ENCODE results near the gene HDAC10. TPM values are rescaled to one million over a fixed set of nuclear protein-coding genes. Genes with fewer than 3 reads are reported as not detected.
"Not testable (repeated sequence)": the region's sequence is repeated elsewhere in the genome, so short reads cannot be mapped to it uniquely, and the experiment has no call there.

The HDAC10 gene
- total RNA-seq, 4 donors from 2014 or later = 36.4 to 60.7 (median 45.7) TPM

- TF ChIP-seq CTCF (IDR thresholded peaks at IDR 0.05) (no peak), POLR2A (IDR thresholded peaks at IDR 0.05) (no peak)
- DNase-seq (ENCODE audit: low spot score in 2 of 2) = peak in 1 of 2 donors; percentile 82
- intact Hi-C loops (cut with DNase I; ENCODE audit: low total_unique reads) = loop anchor here (10.0 kb wide), 1 partner anchor 52 kb away; no protein-coding TSS in a partner anchor
- WGBS, 2 donors = 47 to 57% methylated on average over 9 to 10 of the region's 10 CpGs
- H3K4me3 ChIP-seq (ENCODE audit: low read depth, poor library complexity, severe bottlenecking) = no peak overlapping the region
Observed at GRCh38 chr22:50206599-50206998, 44.5 kb downstream of the HDAC10 start.

- no peak for TF ChIP-seq POLR2A (IDR thresholded peaks at IDR 0.05)
- TF ChIP-seq CTCF (IDR thresholded peaks at IDR 0.05) = no peak
- intact Hi-C loops (cut with DNase I; ENCODE audit: low total_unique reads) = loop anchor here (10.0 kb wide), 1 partner anchor 51 kb away; no protein-coding TSS in a partner anchor
- peak in 1 of 2 donors; percentile 83 for DNase-seq (ENCODE audit: low spot score in 2 of 2)
- H3K4me3 ChIP-seq (ENCODE audit: low read depth, poor library complexity, severe bottlenecking) = no peak overlapping the region
- 89% methylated on average over 36 to 45 of the region's 45 CpGs for WGBS, 2 donors
Observed at GRCh38 chr22:50205781-50206569, 45.1 kb downstream of the HDAC10 start.

- H3K4me3 ChIP-seq (ENCODE audit: low read depth, poor library complexity, severe bottlenecking); DNase-seq (ENCODE audit: low spot score in 2 of 2): not testable (repeated sequence)
- intact Hi-C loops (cut with DNase I; ENCODE audit: low total_unique reads) = loop anchor here (10.0 kb wide), 1 partner anchor 50 kb away; no protein-coding TSS in a partner anchor
- 84 to 86% methylated on average over 9 of the region's 9 CpGs for WGBS, 2 donors
Observed at GRCh38 chr22:50204998-50205397, 46.1 kb downstream of the HDAC10 start.

GRCh38 chr22:50204571-50204970, 46.5 kb downstream of the HDAC10 start:
- H3K4me3 ChIP-seq (ENCODE audit: low read depth, poor library complexity, severe bottlenecking) = no peak overlapping the region
- intact Hi-C loops (cut with DNase I; ENCODE audit: low total_unique reads) = loop anchor here (10.0 kb wide), 1 partner anchor 50 kb away; no protein-coding TSS in a partner anchor
- DNase-seq (ENCODE audit: low spot score in 2 of 2) = no peak
- 89 to 91% methylated on average over 7 of the region's 7 CpGs for WGBS, 2 donors
- TF ChIP-seq POLR2A (IDR thresholded peaks at IDR 0.05) (no peak), CTCF (IDR thresholded peaks at IDR 0.05) (no peak)

- no peak for DNase-seq (ENCODE audit: low spot score in 2 of 2)
- H3K4me3 ChIP-seq (ENCODE audit: low read depth, poor library complexity, severe bottlenecking) = no peak overlapping the region
- intact Hi-C loops (cut with DNase I; ENCODE audit: low total_unique reads) = loop anchor here (10.0 kb wide), 1 partner anchor 48 kb away; no protein-coding TSS in a partner anchor
- TF ChIP-seq POLR2A (IDR thresholded peaks at IDR 0.05) = no peak
- TF ChIP-seq CTCF (IDR thresholded peaks at IDR 0.05) = no peak
- 96 to 98% methylated on average over 1 of the region's 1 CpG for WGBS, 2 donors
Observed at GRCh38 chr22:50203288-50203687, 47.8 kb downstream of the HDAC10 start.

- no peak for TF ChIP-seq POLR2A (IDR thresholded peaks at IDR 0.05)
- no peak for TF ChIP-seq CTCF (IDR thresholded peaks at IDR 0.05)
- peak overlapping the region; percentile 44 for H3K4me3 ChIP-seq (ENCODE audit: low read depth, poor library complexity, severe bottlenecking)
- intact Hi-C loops (cut with DNase I; ENCODE audit: low total_unique reads) = loop anchor here (10.0 kb wide), 1 partner anchor 47 kb away; no protein-coding TSS in a partner anchor
- DNase-seq (ENCODE audit: low spot score in 2 of 2) = no peak
- 62 to 77% methylated on average over 13 of the region's 13 CpGs for WGBS, 2 donors
Observed at GRCh38 chr22:50202130-50202666, 48.9 kb downstream of the HDAC10 start.
